CD4-positive, alpha-beta memory T cell (primary cell): ENCODE data around the gene NFRKB. TPM values are rescaled to one million over a fixed set of nuclear protein-coding genes. Genes with fewer than 3 reads are reported as not detected.

ENCODE experiments used
- CTCF ChIA-PET: fragments of 350-600 bp; sonication (Branson Sonifier 250); formaldehyde crosslinking; loops from one replicate; lab custom pipeline; 2021; ENCODE audit warnings: inconsistent platforms; ENCODE audit not compliant: partially characterized antibody; lab: Charles Lee
- POLR2A ChIA-PET: fragments of 350-600 bp; sonication (Branson Sonifier 250); formaldehyde crosslinking; loops from one replicate; lab custom pipeline; 2021; ENCODE audit not compliant: partially characterized antibody; lab: Charles Lee
- DNase-seq, 5 donors: peaks; one replicate each; pipeline versions ENCODE4 v3.0.0 to v3.0.0-alpha.2; 2020 to 2022; ENCODE audit warnings: mixed read lengths in 1 of 5
- H3K27ac ChIP-seq: one replicate; pipeline ENCODE4 v1.7.0; 2013; ENCODE audit warnings: low read depth, low read length
- H3K27me3 ChIP-seq: 2 replicates; pipeline ENCODE4 v1.7.0; 2013; ENCODE audit warnings: mild to moderate bottlenecking, low read length, moderate library complexity; ENCODE audit not compliant: insufficient read depth
- H3K36me3 ChIP-seq: 2 replicates; pipeline ENCODE4 v1.7.0; 2013; ENCODE audit warnings: mild to moderate bottlenecking, low read length, moderate library complexity; ENCODE audit not compliant: insufficient read depth
- H3K4me1 ChIP-seq: 2 replicates; pipeline ENCODE4 v1.7.0; 2013; ENCODE audit warnings: mild to moderate bottlenecking, low read length, moderate library complexity; ENCODE audit not compliant: insufficient read depth
- H3K4me3 ChIP-seq, 2 donors: one replicate each; pipeline ENCODE4 v1.7.0; 2013; ENCODE audit warnings: low read length in 2 of 2, mild to moderate bottlenecking in 1 of 2
- H3K9me3 ChIP-seq, 2 donors: one replicate each; pipeline ENCODE4 v1.7.0; 2013; ENCODE audit warnings: low read length in 2 of 2, control low read depth in 1 of 2; ENCODE audit not compliant: control insufficient read depth in 1 of 2
- H3K27ac Mint-ChIP-seq, 7 donors: one replicate each; pipeline ENCODE4 v1.8.0; 2020 to 2021; ENCODE audit warnings: mixed read lengths in 7 of 7, mild to moderate bottlenecking in 6 of 7, inconsistent platforms in 3 of 7, moderate library complexity in 3 of 7
- H3K27me3 Mint-ChIP-seq, 2 donors: one replicate each; pipeline ENCODE4 v1.8.0; 2020 to 2021; ENCODE audit warnings: mixed read lengths in 2 of 2
- H3K36me3 Mint-ChIP-seq, 2 donors: one replicate each; pipeline ENCODE4 v1.8.0; 2020 to 2021; ENCODE audit warnings: mixed read lengths in 2 of 2, inconsistent platforms in 1 of 2, mild to moderate bottlenecking in 1 of 2
- H3K4me1 Mint-ChIP-seq, 4 donors: one replicate each; pipeline ENCODE4 v1.8.0; 2020 to 2021; ENCODE audit warnings: mixed read lengths in 4 of 4, mild to moderate bottlenecking in 1 of 4
- H3K4me3 Mint-ChIP-seq, 8 donors: one replicate each; pipeline ENCODE4 v1.8.0; 2020 to 2021; ENCODE audit warnings: mixed read lengths in 8 of 8, mild to moderate bottlenecking in 7 of 8, moderate library complexity in 6 of 8, inconsistent platforms in 3 of 8
- H3K9me3 Mint-ChIP-seq, 8 donors: one replicate each; pipeline ENCODE4 v1.8.0; 2020 to 2021; ENCODE audit warnings: mixed read lengths in 8 of 8, mild to moderate bottlenecking in 5 of 8, inconsistent platforms in 3 of 8, moderate library complexity in 1 of 8
- intact Hi-C: fragments of 100-400 bp; cut with micrococcal nuclease; formaldehyde crosslinking; loops from one replicate; pipeline ENCODE4 v1.15.1; 2023
- polyA plus RNA-seq, 2 donors: library from polyadenylated mRNA; unstranded; fragments of 300-500 nt; fragmentation: Illumina TruSeq; gene quantifications; one replicate each; pipeline ENCODE4 v1.2.3, GENCODE V29; 2021
- total RNA-seq, 2 experiments: library from RNA; stranded (reverse); gene quantifications; one replicate each; pipeline ENCODE4 v1.2.3, GENCODE V29; 2021

Gene NFRKB
- total and polyA plus RNA-seq, 4 experiments from 2014 or later, result 18.1 to 94.9 (median 63.2) TPM

- Mint-ChIP-seq H3K27me3 (no peaks in the 10 kb centered on the region), H3K4me1 (peaks cover 29 to 57% (median 46%) of the 10 kb centered on the region in 4 donors), H3K36me3 (peaks cover 53 to 56% of the 10 kb centered on the region in 2 donors), H3K27ac (peak overlapping the region; percentile 83 to 96 (median 93)), H3K4me3 (peak overlapping the region in 7 of 8 donors; percentile 10 to 72 (median 39)), H3K9me3 (no peaks in the 10 kb centered on the region)
- ChIA-PET POLR2A (interaction anchor here (0.7 to 6.0 kb wide), 16 partner anchors 8 to 141 kb away, joined by 3 to 46 read pairs (median 6); partner anchors contain the start of genes PRDM10 and TMEM45B), CTCF (interaction anchor here (1.0 to 1.8 kb wide), 7 partner anchors 8 to 77 kb away, joined by 3 to 7 read pairs (median 3); partner anchors contain the start of gene TMEM45B)
- intact Hi-C loops, result no loop called here
- H3K36me3 ChIP-seq, result peaks cover 28% of the 10 kb centered on the region
- no peak overlapping the region for H3K4me3 ChIP-seq
- no peak for DNase-seq
- H3K27ac ChIP-seq, result no peak overlapping the region
- H3K9me3 ChIP-seq, result no peaks in the 10 kb centered on the region
- peaks cover 61% of the 10 kb centered on the region for H3K4me1 ChIP-seq
- no peaks in the 10 kb centered on the region for H3K27me3 ChIP-seq
Measured at GRCh38 chr11:129861702-129862522, 33.5 kb downstream of the NFRKB start.

GRCh38 chr11:129856036-129856435 is 39.3 kb downstream of the NFRKB start:
- H3K9me3 ChIP-seq, result no peaks in the 10 kb centered on the region
- H3K27ac Mint-ChIP-seq, result peak overlapping the region in 5 of 7 donors; percentile 5 to 99 (median 29)
- CTCF ChIA-PET, result no interaction called here
- no peak overlapping the region for H3K27ac ChIP-seq
- H3K4me3 Mint-ChIP-seq, result no peak overlapping the region
- no peaks in the 10 kb centered on the region for H3K27me3 ChIP-seq
- no peaks in the 10 kb centered on the region for H3K36me3 ChIP-seq
- no peak overlapping the region for H3K4me3 ChIP-seq
- peaks cover 4 to 11% of the 10 kb centered on the region in 2 donors for H3K36me3 Mint-ChIP-seq
- peaks cover 65% of the 10 kb centered on the region for H3K4me1 ChIP-seq
- H3K9me3 Mint-ChIP-seq, result no peaks in the 10 kb centered on the region
- intact Hi-C loops, result no loop called here
- peaks cover 45 to 76% (median 57%) of the 10 kb centered on the region in 4 donors for H3K4me1 Mint-ChIP-seq
- POLR2A ChIA-PET, result interaction anchor here (1.2 to 5.9 kb wide), 5 partner anchors 15 to 147 kb away, joined by 5 to 51 read pairs (median 44); partner anchors contain the start of genes NFRKB, PRDM10 and TMEM45B
- DNase-seq, result no peak
- no peaks in the 10 kb centered on the region for H3K27me3 Mint-ChIP-seq

- H3K9me3 Mint-ChIP-seq, result no peaks in the 10 kb centered on the region
- H3K9me3 ChIP-seq, result no peaks in the 10 kb centered on the region
- no peaks in the 10 kb centered on the region for H3K27me3 Mint-ChIP-seq
- intact Hi-C loops, result loop anchor here (2.0 kb wide), 1 partner anchor 40 kb away; the partner anchor contains the start of gene NFRKB
- no peak overlapping the region for H3K4me3 ChIP-seq
- peaks cover 4 to 10% of the 10 kb centered on the region in 2 donors for H3K36me3 Mint-ChIP-seq
- H3K4me1 Mint-ChIP-seq, result peaks cover 46 to 73% (median 52%) of the 10 kb centered on the region in 4 donors
- no peak overlapping the region for H3K27ac ChIP-seq
- DNase-seq, result no peak
- no peaks in the 10 kb centered on the region for H3K36me3 ChIP-seq
- peaks cover 56% of the 10 kb centered on the region for H3K4me1 ChIP-seq
- H3K27ac Mint-ChIP-seq, result peak overlapping the region; percentile 94 to 100 (median 99)
- ChIA-PET CTCF (interaction anchor here (2.2 kb wide), 1 partner anchor 18 kb away, joined by 9 read pairs; no protein-coding TSS in a partner anchor), POLR2A (interaction anchor here (2.5 to 5.9 kb wide), 6 partner anchors 9 to 148 kb away, joined by 17 to 108 read pairs (median 46); partner anchors contain the start of genes NFRKB, PRDM10 and TMEM45B)
- H3K27me3 ChIP-seq, result no peaks in the 10 kb centered on the region
- peak overlapping the region in 4 of 8 donors; percentile 49 to 89 (median 88) for H3K4me3 Mint-ChIP-seq
Measured at GRCh38 chr11:129855086-129855485, 40.3 kb downstream of the NFRKB start.

- intact Hi-C loops, result loop anchor here (1.0 to 5.0 kb wide), 3 partner anchors 12 to 67 kb away; partner anchors contain the start of gene NFRKB
- ChIA-PET POLR2A (interaction anchor here (0.6 to 5.9 kb wide), 24 partner anchors 8 to 460 kb away, joined by 3 to 108 read pairs (median 6); partner anchors contain the start of genes APLP2, NFRKB, PRDM10 and TMEM45B), CTCF (interaction anchor here (0.9 to 2.2 kb wide), 12 partner anchors 8 to 278 kb away, joined by 3 to 9 read pairs (median 4); no protein-coding TSS in a partner anchor)
- H3K27me3 Mint-ChIP-seq, result no peaks in the 10 kb centered on the region
- H3K9me3 ChIP-seq, result no peaks in the 10 kb centered on the region
- peaks cover 48% of the 10 kb centered on the region for H3K4me1 ChIP-seq
- peak overlapping the region; percentile 51 for H3K27ac ChIP-seq
- peak overlapping the region; percentile 24 to 28 for H3K4me3 ChIP-seq
- peaks cover 0 to 6% of the 10 kb centered on the region in 2 donors for H3K36me3 Mint-ChIP-seq
- H3K4me1 Mint-ChIP-seq, result peaks cover 43 to 66% (median 46%) of the 10 kb centered on the region in 4 donors
- no peak for DNase-seq
- peak overlapping the region; percentile 94 to 100 (median 99) for H3K27ac Mint-ChIP-seq
- no peaks in the 10 kb centered on the region for H3K27me3 ChIP-seq
- H3K4me3 Mint-ChIP-seq, result peak overlapping the region; percentile 73 to 89 (median 82)
- H3K9me3 Mint-ChIP-seq, result no peaks in the 10 kb centered on the region
- no peaks in the 10 kb centered on the region for H3K36me3 ChIP-seq
Measured at GRCh38 chr11:129854232-129854805, 41.1 kb downstream of the NFRKB start.

- H3K36me3 Mint-ChIP-seq, result peaks cover 0 to 4% of the 10 kb centered on the region in 2 donors
- peak overlapping the region; percentile 51 for H3K27ac ChIP-seq
- peaks cover 38 to 62% (median 40%) of the 10 kb centered on the region in 4 donors for H3K4me1 Mint-ChIP-seq
- H3K4me3 Mint-ChIP-seq, result peak overlapping the region; percentile 73 to 89 (median 82)
- H3K27ac Mint-ChIP-seq, result peak overlapping the region; percentile 94 to 100 (median 99)
- ChIA-PET CTCF (interaction anchor here (0.9 to 2.2 kb wide), 12 partner anchors 8 to 279 kb away, joined by 3 to 9 read pairs (median 4); no protein-coding TSS in a partner anchor), POLR2A (interaction anchor here (0.5 to 5.9 kb wide), 25 partner anchors 8 to 461 kb away, joined by 3 to 108 read pairs (median 5); partner anchors contain the start of genes APLP2, NFRKB, PRDM10 and TMEM45B)
- H3K27me3 Mint-ChIP-seq, result no peaks in the 10 kb centered on the region
- intact Hi-C loops, result loop anchor here (1.0 to 5.0 kb wide), 4 partner anchors 11 to 66 kb away; partner anchors contain the start of gene NFRKB
- H3K27me3 ChIP-seq, result no peaks in the 10 kb centered on the region
- peak; percentile 88 to 93 (median 90) for DNase-seq
- no peaks in the 10 kb centered on the region for H3K9me3 Mint-ChIP-seq
- no peaks in the 10 kb centered on the region for H3K9me3 ChIP-seq
- peaks cover 42% of the 10 kb centered on the region for H3K4me1 ChIP-seq
- H3K4me3 ChIP-seq, result peak overlapping the region in 1 of 2 donors; percentile 28
- no peaks in the 10 kb centered on the region for H3K36me3 ChIP-seq
Measured at GRCh38 chr11:129853518-129854231, 41.7 kb downstream of the NFRKB start.

- no peaks in the 10 kb centered on the region for H3K27me3 Mint-ChIP-seq
- Histone ChIP-seq H3K36me3 (no peaks in the 10 kb centered on the region), H3K4me3 (no peak overlapping the region), H3K4me1 (peaks cover 32% of the 10 kb centered on the region), H3K9me3 (no peaks in the 10 kb centered on the region), H3K27ac (no peak overlapping the region), H3K27me3 (no peaks in the 10 kb centered on the region)
- H3K9me3 Mint-ChIP-seq, result no peaks in the 10 kb centered on the region
- ChIA-PET CTCF (no interaction called here), POLR2A (interaction anchor here (0.7 to 5.9 kb wide), 7 partner anchors 8 to 151 kb away, joined by 3 to 108 read pairs (median 19); partner anchors contain the start of genes PRDM10 and TMEM45B)
- H3K36me3 Mint-ChIP-seq, result peaks cover 0 to 4% of the 10 kb centered on the region in 2 donors
- H3K4me1 Mint-ChIP-seq, result peaks cover 32 to 54% (median 39%) of the 10 kb centered on the region in 4 donors
- DNase-seq, result no peak
- intact Hi-C loops, result loop anchor here (5.0 kb wide), 1 partner anchor 65 kb away; no protein-coding TSS in a partner anchor
- peak overlapping the region in 3 of 8 donors; percentile 7 to 15 (median 14) for H3K4me3 Mint-ChIP-seq
- peak overlapping the region; percentile 94 to 100 (median 99) for H3K27ac Mint-ChIP-seq
Measured at GRCh38 chr11:129852125-129852740, 43.1 kb downstream of the NFRKB start.
